OCI-M1 (cell line): ENCODE data around the gene ZNG1B.
"Not testable (repeated sequence)": the region's sequence is repeated elsewhere in the genome, so short reads cannot be mapped to it uniquely, and the experiment has no call there.

Experiments used
- DNase-seq: peaks from one replicate; lab custom pipeline; 2025; lab: John Stamatoyannopoulos, UW

The ZNG1B gene

DNA sequence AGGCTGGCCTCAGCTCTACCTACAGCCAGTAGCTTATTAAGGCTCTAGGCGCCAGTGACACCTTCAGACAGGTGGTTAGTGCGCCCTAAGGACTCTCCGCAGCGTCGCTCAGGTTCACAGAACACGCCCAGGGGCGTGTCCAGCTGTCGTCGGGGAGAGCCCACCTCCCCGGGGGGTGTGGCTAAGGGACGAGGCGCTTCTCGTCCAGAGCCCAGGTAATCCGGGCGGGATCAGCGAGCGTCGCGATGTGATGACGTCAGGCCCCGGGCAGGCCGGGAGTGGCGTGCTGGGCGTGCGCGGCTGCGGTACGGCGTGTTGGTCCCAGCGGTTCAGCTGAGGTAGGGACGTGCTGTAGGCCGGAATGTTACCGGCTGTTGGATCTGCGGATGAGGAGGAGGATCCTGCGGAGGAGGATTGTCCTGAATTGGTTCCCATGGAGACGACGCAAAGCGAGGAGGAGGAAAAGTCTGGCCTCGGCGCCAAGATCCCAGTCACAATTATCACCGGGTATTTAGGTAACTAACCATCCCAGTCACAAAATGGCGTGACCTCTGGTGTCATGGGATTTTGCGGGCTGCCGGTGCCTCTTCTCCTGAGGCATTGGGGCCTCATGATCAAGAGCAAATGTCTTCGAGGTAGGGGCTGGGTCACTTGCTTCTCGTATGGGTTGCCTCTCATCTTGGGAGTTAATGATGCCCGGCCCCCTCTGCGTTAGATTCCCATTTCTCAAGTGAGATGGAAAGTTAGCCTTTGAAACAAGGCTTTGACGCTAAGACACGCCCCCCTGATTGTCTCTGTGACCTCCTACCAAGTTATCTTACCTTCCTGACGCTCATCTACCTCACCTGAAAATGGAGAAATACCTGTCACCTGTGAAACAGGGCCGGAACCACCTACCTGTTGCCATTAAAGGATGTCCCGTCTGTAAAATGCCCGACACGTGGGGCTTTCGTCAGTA is at the start of gene ZNG1B:
Gene ZNG1B (plus strand): TSS at position 184 of the 958 bp plus-strand sequence. CDS start 178 bp downstream, at position 362.
- not testable (repeated sequence) for DNase-seq

DNA sequence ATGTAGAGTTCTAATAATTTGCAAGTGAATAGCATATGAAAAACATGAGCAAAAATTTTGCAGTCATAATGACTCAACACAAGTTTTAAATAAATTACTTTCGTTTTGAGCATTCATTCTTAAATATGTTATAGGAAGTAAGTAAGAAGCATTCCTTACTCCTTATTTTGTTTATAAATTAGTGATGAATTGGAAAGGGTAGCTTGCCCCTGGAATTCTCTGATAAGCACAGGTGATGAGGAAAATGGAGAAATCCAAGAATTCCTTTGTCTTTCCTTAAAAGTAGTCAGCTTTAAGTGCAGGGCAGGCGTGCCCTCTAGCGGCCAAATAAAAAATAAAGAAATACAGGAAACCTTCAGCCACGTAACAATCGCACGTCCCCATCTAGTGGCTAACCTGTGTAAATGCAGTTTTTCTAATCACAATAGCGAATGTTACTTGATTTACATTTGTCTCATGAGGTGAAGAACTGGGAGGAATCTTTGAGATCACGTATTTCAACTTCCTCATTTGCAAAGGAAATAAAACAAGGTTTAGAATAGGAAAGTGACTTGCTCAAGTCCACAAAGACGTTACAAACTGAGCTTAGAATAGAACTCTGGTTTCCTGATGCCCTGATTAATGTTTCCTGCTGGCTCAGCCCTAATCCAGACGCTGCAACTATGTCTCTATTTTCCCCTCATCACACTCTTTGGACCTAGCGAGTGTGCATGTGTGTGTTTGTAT is 47.2 kb upstream of the ZNG1B start:
- no peak for DNase-seq

DNA sequence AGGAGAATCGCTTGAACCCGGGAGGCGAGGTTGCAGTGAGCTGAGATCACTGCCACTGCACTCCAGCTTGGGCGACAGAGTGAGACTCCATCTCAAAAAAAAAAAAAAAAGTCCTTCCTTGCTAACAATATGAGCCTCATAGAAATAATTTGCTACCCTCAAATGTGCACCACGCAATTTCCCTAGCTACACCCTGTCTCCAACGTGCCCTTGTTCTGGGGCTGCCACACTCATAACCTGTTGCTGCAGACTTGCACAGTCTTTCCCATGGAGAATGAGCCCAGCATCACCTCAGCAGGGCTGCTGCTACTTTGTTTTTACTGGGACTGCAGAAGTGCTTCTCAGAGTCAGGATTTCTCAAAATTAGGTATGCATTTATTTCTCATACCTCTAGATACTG is 46.4 kb upstream of the ZNG1B start:
- no peak for DNase-seq

DNA sequence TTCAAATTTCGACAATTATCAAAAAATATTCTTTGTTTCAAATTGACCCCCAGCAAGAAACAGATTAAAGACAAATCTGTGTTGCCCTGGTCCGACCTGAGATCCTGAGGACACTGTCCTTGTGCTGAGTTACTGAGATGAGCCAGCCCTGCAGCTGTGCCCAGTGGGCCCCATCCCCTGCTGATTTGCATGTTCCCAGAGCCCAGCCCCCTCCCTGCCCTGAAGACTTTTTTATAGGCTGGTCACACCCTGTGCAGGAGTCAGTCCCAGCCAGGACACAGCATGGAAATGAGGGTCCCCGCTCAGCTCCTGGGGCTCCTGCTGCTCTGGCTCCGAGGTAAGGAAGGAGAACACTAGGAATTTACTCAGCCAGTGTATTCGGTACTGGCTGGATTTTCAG is 31.4 kb upstream of the ZNG1B start:
- no peak for DNase-seq

DNA sequence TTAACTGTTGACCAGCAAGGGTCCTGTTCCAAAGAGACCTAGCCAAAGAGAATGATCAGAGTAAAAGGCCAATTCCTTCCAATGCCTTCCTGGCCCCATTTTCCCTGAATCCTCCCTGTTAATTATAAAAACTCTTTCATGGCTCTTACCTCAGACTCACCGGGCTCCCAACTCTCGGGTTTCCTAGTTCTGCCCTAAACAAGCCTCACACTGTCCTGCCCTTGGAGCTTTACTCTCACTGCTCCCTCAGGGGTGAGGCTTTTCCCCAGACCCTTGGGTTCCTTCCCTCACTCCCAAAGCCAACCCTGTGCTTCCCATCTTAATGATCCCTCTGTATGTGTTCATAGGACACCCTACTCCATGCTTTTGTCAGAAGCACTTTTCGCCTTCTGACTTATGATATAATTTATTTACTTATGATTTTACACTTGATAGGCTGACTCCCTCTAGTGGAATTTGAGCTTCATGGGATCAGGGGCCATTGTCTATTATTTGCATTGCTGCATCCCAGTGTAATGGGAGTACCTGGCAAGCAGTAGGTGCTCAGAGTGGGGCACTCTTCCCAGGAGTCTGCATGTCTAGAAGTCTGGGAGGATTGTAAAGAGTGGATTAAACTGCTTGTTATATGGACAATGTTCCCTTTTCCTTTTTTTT is 29.9 kb upstream of the ZNG1B start:
- DNase-seq, result no peak

DNA sequence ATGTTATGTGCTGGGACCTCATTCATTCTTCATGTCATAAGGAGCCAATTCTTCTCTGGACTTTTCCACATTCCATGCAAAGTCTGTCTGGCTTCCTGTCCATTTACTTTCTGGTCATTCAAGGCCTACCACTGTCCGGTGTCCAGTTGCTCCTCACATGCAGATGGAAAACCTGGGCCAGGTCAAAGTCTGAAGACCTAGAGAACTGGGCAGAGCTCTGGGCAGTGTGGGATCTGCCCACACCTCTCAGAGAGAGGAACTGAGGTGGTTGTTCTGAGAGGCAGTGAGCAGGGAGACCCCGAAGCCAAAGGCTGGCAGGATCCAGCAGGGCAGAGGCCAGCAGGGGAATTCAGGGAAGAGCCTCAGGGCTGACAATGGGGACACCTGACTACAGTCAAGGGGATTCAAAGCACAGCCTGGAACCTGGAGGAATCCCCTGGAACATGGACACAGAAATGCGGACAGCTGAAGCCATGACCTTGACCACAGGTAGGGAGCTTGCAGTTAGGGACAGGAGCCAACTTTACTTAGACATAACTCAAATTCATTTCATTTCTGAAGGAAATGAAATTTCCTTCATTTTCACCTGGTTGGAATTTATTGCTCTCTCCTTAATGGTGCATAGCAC is 25.7 kb upstream of the ZNG1B start:
- not testable (repeated sequence) for DNase-seq

DNA sequence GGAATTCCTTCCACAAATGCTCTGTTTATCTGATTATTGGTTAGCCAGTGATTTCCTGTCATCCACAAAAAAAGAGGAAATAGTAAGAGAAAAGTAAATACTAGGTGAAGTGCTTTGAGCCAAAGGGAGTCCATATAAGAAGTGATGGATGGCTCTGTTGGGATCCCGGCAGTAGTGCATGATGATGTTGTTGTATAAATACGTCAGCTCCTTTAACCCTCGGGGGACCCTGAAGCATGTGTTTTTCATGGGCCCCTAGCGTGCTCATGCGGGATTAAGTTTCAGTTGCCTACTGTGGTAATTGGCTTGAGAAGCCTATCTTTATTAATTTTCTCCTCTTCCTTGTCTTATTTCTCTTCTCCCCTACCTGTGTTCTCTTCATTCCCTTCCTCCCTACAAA is 24.7 kb upstream of the ZNG1B start:
- DNase-seq, result not testable (repeated sequence)

DNA sequence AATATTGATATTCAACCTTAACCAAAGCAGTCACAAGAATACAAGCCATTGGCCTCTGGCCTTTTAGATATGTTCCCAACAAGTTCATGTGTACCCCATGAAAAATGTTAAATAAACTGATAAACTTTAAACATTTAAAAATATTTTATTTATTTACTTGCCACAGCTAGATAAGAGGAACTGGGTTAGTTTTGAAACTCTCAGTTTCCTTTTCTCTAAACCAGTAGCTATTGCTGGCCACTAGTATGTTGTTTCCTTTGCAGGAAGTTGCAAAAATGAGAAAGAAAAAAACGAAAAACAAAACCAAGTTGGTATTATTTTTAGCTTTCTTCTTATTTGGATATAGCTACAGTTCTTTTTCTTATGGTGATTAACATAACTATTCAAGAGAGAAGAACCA is 5.7 kb upstream of the ZNG1B start:
- DNase-seq, result not testable (repeated sequence)

DNA sequence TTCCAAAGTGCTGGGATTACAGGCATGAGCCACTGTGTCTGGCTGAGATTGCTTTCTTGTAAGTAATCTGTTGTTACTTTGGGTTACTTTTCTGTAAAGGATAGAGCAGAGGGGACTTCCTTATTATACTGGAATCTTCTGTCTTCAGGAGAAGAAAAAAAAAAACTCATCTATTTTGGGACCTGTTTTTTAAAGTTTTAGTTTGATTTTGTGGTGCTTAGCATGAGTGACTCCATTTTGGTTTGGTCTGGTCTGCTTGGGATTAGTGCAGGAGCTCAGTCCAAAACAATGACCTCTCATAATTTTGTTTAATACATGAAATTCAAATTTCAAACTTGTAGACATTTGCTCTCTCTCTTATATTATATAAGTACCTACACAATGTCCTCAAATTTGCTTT is 4.0 kb upstream of the ZNG1B start:
- not testable (repeated sequence) for DNase-seq

DNA sequence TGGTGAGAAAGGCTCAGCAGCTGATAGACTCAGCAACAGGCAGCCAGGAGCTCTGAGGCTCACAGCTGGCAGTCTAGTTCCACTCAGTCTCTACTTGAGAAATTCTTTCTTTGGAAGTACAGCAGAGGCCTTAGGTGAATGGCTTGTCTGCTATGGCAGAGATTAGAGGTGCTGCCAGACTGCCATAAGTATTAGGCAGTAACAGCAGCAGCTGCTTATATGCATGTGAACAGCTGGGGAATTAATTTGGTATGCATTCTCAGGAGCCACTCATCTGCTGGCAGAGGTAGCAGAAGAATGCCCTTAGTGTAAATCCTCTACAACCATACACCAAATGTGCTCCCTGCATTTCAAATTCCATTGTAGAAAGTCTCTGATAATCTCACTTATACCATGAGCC is 28.3 kb downstream of the ZNG1B start:
- not testable (repeated sequence) for DNase-seq

DNA sequence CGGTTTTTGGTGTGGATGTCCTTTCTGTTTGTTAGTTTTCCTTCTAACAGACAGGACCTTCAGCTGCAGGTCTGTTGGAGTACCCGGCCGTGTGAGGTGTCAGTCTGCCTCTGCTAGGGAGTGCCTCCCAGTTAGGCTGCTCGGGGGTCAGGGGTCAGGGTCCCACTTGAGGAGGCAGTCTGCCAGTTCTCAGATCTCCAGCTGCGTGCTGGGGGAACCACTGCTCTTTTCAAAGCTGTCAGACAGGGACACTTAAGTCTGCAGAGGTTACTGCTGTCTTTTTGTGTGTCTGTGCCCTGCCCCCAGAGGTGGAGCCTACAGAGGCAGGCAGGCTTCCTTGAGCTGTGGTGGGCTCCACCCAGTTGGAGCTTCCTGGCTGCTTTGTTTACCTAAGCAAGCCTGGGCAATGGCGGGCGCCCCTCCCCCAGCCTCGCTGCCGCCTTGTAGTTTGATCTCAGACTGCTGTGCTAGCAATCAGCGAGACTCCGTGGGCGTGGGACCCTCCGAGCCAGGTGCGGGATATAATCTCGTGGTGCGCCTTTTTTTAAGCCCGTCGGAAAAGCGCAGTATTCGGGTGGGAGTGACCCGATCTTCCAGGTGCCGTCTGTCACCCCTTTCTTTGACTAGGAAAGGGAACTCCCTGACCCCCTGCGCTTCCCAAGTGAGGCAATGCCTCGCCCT is 39.3 kb downstream of the ZNG1B start:
- not testable (repeated sequence) for DNase-seq

DNA sequence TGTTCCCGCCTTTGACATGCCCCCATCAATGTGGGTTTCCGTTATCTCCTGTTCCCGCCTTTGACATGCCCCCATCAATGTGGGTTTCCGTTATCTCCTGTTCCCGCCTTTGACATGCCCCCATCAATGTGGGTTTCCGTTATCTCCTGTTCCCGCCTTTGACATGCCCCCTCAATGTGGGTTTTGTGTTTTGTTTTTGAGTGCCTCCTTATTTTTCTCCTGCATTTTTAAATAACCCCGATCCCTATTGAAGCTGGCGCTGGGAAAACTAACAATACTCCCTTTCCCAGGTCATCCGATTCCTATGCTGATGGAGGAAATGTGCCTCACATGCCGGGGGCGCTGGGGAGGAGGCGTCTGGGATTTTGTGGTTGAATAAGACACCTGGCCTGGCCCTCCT is 59.0 kb downstream of the ZNG1B start:
- not testable (repeated sequence) for DNase-seq

DNA sequence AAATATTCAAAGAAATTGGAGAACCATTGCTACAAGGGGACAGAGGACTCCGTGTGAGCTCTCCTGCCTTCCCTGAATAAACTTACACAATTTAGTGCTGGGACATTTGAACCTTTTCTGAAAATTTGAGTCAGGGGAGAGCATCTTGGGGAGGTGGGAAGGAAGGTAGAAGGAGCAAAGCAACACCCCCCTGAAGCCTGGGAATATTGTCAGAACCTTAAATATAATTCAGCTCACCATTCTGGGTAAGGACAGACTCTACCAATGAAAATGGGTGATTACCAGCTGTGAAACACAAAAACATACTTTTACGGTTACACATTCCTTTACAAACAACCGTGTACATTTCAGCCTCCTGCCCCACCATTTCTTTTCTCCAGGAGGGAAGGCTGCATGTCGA is 60.9 kb downstream of the ZNG1B start, which contains the start of gene FOXD4L1:
Gene FOXD4L1 (plus strand): TSS at position 301 of the 400 bp plus-strand sequence. CDS start 592 bp downstream, outside the sequence.
- DNase-seq, result not testable (repeated sequence)

DNA sequence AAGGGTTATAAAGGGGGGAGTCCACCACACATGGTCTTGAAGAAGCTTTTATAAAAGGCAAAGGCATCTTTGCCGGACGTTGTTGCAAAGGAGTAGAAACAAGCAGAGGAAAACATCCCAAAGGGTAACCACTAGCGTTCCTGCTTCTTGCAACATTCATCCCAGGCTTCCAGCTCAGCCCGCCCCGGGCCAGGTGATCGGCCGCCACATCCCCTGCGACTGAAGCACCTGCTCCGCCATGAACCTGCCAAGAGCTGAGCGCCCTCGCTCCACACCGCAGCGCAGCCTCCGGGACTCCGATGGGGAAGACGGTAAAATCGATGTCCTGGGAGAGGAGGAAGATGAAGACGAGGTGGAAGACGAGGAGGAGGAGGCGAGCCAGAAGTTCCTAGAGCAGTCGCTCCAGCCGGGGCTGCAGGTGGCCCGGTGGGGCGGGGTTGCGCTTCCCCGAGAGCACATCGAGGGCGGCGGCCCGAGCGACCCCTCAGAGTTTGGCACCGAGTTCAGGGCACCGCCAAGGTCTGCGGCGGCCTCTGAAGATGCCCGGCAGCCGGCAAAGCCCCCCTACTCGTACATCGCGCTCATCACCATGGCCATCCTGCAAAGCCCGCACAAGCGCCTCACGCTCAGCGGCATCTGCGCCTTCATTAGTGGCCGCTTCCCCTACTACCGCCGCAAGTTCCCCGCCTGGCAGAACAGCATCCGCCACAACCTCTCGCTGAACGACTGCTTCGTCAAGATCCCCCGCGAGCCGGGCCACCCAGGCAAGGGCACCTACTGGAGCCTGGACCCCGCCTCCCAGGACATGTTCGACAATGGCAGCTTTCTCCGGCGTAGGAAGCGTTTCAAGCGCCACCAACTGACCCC is 61.8 kb downstream of the ZNG1B start:
- not testable (repeated sequence) for DNase-seq

DNA sequence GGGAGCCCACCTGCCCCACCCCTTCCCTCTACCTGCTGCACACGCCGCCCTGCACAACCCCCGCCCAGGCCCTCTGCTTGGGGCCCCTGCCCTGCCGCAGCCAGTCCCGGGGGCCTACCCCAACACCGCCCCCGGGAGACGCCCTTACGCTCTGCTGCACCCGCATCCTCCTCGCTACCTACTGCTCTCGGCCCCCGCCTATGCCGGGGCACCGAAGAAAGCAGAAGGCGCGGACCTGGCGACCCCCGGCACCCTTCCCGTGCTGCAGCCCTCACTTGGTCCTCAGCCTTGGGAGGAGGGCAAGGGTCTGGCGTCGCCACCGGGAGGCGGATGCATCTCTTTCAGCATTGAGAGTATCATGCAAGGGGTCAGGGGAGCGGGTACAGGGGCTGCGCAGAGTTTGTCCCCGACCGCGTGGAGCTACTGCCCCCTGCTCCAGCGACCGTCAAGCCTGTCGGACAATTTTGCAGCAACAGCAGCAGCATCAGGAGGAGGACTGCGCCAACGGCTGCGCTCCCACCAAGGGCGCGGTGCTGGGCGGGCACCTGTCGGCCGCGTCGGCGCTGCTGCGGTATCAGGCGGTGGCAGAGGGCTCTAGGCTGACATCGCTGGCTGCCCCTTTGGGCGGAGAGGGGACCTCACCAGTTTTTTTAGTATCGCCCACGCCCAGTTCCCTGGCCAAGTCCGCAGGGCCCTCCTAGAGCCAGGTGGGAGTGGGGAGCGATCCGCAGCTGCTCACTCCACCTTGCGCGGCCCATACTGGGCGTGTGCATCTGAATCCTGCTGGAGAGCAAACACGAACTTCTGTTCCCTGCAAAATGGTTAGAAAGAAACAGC is 62.6 kb downstream of the ZNG1B start:
- DNase-seq, result not testable (repeated sequence)

DNA sequence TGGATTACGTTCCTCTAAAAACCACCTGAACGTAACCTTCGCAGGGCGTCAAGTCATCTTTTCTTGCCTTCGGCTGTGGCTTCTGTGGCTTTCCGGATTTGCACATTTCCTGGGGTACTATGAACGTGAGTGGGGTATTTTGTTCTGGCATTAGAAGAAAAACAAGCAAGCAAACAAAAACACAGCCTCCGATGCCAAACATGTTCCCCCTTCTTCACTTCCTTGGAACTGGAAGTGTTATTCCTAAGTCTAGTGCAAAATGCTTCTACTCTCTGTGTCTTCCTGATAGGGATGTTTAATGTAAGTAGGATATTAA is 63.2 kb downstream of the ZNG1B start:
- DNase-seq, result not testable (repeated sequence)

DNA sequence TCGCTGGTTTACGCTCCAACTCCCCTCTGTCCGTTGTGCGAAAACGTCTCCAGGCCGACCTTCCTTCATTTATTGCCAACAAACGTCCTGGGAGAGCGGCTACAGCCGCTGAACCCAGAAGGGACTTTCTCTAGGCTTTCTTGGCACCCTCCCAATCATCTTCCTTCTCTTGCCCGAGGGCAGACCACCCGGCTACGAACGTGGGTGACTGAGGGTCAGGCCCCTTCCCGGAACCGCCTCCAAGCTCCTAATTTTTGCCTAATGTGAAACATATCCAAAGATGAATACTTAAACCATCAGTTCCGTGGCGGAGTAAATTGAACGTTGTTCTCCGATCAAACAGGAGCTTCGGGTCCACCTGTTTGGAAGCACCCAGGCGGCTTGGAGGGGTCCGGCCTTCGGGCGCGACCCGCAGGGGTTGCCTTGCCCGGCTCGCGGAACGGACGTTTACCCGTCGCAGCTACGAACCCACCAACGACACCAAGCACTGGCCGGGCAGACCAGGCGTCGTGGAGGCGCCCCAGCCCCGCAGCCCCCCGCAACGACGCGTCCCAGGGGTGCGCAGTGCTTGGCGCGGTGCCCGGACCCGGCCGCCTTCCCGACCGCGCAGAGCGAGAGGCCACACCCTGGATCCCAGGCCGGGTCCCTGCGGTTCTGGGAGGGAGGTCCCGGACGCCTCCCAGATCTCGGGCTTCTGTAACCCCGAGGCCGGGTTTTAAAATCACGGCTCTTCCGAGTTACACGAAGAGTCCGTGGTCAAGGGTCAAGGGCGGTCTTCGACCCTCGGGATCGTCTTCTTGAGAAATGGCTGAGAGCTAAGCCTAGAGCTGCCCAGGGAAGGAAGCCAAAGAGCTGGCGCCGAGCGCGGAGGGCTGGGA is 65.0 kb downstream of the ZNG1B start:
- not testable (repeated sequence) for DNase-seq
